ENCODE measurements around the gene HCN1. TPM values are rescaled to one million over a fixed set of nuclear protein-coding genes. Genes with fewer than 3 reads are reported as not detected.
"Not testable (repeated sequence)": the region's sequence is repeated elsewhere in the genome, so short reads cannot be mapped to it uniquely, and the experiment has no call there.

The HCN1 gene
- polyA plus RNA-seq, 3 donors, result 0.01 to 0.04 (median 0.04) TPM

DNA sequence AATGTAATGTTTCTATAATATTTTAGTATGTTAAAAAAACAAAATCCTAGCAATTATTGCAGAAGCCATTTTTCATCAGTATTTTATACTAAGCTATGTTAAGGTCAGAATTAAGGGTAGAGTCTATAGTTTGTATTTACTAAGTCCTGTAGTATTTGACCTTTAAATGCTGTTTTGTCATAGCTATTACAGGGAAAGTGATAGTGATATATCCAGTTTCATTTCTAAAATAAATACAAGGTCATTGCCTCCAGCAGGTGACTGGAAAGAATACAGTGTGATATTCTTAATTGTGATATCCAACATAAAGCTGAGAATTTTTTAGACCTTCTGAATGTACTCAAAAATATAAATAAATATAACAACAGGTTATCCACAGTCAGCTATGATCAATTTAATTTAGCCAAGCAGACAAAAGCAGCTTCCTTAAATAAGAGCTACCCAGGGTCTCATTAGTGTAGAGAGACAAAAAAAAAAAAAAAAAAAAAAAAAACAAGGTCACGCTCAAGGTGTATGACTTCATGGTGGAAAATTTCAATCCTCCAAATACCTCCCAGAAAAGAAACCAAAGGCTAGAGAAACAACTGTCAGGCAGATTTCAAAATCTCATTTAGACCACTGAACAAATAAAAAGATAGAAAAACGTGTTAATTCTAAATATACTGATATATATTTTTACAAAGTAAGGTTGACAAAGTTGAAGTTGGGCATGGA lies 278.7 kb downstream of the HCN1 start:
- no peak for DNase-seq

GRCh38 chr5:45414620-45415573 lies 281.3 kb downstream of the HCN1 start:
- DNase-seq, result no peak

DNA sequence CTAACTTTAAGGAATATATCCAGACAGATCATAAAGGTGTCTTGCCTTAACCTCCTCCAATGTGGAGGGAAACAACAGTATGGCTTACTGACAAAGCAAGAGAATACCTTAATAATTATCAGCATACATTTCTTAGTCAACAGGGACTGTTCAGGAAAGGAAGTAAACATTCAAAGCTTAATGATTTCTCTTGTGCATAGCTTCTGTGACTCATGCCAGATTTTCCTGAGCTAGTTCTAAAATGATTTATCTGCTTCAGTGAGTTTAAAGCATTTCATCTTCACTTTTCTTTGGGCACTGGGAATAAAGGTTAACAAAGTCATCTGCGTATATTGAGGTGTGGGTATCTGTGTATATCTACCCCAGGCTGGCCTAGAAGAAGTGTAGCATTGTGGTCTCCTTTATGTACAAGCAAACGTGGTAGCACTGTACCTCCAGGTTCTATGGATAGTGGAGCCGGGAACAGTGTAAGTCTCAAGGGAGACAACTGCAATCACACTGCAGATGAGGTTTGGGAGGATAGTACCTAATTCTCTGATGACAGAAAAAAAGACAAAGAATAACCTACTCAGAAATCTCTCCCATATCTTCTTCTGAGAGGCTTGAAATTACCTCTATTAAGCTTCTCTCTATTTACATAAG lies 284.1 kb downstream of the HCN1 start:
- DNase-seq, result no peak

DNA sequence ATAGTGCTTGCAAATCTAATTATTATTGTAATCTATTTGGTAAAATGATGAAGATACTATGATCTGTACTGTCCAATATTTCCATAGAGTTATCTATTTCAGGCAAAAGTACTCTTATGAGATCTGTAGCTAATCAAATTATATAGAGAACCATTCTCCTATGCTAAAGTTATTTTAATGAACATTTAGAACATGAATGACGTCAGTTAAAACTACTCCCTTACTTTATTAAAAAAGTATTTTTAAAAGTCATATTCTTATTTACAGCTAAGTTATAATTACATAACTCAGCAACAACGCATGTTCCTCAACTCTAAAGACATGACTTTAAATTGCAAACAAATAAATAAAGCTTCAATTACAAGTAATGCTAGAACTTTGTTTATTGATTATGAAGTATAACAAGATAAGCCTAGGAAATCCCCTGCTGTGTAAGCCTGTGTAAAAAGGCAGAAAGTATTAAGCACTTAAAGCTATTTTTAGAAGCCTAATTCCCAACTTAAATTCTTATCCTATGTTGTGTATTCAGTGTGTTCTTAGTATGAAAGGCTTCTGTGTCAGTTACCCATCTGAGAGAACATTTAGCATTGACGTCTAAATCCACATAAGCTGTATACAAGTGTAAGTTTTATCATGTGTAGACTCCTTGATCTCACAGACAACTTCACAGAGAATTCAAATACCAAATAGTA lies 285.7 kb downstream of the HCN1 start:
- DNase-seq, result no peak

DNA sequence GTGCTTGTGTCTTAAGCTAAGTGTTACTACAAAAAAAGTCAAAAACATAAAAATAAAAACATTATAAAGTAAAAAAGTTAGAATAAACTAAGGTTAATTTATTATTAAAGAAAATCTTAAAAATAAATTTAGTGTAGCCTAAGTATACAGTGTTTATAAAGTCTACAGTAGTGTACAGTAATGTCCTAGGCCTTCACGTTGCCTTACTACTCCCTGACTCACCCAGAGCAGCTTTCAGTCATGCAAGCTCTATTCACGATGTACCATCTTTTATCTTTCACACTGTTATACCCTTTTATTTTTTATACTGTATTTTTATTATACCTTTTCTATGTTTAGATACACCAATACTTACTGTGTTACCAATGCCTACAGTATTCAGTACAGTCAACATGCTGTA lies 288.1 kb downstream of the HCN1 start:
- DNase-seq, result no peak

DNA sequence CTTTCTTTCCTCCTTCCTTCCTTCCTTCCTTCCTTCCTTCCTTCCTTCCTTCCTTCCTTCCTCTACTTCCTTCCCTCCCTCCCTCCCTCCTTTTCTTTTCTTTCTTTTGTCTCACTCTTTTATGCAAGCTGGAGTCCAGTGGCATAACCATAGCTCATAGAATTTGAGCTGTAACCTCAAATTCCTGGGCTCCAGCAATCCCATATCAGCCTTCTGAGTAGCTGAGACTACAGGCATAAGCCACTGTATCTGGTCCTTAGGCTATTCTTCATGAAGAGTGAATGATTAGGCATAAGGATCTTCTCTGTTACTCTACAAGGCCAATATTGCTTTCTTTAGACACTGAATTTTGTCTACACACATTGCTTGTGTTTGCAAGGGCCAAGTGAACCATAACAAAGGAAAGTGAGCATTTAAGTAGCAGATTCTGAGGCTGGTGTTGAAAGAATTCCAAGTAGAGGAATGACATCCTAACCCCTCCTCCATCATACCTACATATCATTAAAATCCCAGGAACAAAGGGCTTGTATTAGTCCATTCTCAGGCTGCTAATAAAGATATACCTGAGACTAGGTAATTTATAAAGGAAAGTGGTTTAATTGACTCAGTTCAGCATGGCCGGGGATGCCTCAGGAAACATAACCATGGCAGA lies 293.2 kb downstream of the HCN1 start:
- no peak for DNase-seq

- DNase-seq, result no peak
Observed at GRCh38 chr5:45399041-45399440, 297.1 kb downstream of the HCN1 start.

DNA sequence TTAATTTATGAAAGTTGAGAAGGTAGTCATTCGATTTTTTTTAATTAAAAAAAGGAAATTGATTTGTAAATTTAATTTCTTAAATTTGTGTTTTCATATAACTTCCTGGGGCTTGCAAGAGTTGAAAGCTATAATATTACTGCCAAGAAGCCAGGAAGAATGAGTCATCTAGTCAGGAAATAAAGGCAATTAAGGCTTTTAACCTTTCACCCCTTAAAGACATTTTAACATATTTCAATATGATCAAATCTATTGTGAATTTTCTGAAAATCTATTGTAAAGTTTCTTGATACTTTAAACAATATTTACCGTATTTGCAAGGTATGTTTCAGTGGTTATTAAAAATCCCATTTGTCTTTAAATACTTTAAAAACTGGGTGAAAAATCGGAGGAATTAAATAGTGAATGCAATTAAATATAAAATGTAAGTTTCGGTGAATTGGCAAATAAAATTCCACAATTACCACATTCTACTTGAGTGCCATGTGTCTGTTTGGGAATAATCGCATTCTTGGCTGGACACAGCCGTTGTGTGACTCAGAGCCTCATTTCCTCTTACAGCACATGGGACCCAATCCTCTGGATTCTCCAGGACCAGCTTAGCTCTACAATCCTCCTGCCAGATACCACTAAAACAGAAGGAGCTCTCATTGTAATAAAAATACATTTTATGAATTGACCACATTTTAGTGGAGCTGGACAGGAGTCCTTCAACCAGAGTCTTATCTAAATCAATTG lies 310.7 kb downstream of the HCN1 start:
- no peak for DNase-seq

DNA sequence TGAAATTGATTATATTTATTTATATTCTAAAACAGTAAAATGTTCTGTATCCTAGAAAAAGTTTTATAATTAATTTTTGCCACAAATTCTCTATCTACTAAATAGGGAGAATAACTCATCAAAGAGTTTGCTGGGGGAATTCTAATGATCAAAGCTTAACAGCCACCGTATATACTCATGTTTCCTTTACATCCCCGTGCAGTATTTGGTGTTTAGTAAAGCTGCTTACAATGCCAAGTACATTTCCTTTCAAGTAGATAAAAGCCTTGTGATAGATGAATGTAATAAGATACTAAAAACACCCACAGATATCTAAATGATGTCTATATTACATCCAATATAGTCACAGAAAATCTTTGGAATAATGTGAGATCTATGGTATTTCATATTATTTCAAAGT lies 312.2 kb downstream of the HCN1 start:
- no peak for DNase-seq

- DNase-seq, result no peak
Observed at GRCh38 chr5:45382583-45382982, 313.6 kb downstream of the HCN1 start.

GRCh38 chr5:45376417-45376816 lies 319.8 kb downstream of the HCN1 start:
- no peak for DNase-seq

GRCh38 chr5:45372629-45373028 lies 323.6 kb downstream of the HCN1 start:
- no peak for DNase-seq

- DNase-seq, result not testable (repeated sequence)
Observed at GRCh38 chr5:45371423-45371822, 324.8 kb downstream of the HCN1 start.

- DNase-seq, result no peak
Observed at GRCh38 chr5:45355189-45355992, 340.8 kb downstream of the HCN1 start.

GRCh38 chr5:45336464-45336863 lies 359.7 kb downstream of the HCN1 start:
- DNase-seq, result no peak

DNA sequence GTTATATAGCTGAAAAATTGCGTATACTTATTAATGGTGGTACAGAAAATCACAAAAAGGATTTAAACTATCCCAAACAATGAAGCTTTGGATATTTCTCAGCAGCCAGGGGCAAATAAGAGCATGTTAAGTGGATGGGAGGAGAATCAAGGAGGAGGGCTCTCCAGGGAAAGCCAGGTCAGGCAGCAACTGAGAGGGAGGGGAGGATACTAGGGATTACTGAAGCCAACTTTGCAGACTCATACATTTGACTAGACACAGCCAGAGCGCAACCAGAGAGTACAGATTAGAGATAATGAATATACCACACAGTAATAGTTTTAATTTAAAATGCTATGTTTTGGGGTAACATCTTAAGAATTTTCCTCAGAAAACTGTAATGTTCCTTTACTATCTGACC lies 360.2 kb downstream of the HCN1 start:
- no peak for DNase-seq

DNA sequence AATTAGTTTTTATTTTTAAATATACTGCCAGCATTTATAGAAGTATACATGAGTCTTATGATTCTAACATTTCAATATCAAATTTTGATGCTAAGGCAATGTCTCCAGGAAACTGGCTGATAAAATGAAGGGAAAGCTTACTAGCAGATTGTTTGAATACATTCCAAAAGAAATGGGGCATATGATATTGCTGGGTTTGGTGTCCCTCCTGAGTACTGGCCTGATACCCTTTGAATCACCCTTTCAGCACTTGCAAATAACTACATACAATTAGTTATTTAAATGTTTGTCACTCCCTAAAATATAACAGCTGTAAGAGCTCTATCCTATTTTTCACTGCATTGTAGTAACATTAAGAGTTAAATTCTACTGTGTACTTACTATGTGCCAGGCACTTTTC lies 360.8 kb downstream of the HCN1 start:
- DNase-seq, result no peak

- no peak for DNase-seq
Observed at GRCh38 chr5:45334939-45335338, 361.2 kb downstream of the HCN1 start.

DNA sequence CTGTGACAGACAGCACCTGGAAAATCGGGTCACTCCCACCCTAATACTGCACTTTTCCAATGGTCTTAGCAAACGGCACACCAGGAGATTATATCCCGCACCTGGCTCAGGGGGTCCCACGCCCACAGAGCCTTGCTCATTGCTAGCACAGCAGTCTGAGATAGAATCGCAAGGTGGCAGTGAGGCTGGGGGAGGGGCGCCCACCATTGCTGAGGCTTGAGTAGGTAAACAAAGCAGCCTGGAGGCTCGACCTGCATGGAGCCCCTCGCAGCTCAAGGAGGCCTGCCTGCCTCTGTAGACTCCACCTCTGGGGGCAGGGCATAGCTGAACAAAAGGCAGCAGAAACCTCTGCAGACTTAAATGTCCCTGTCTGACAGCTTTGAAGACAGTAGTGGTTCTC lies 383.6 kb downstream of the HCN1 start:
- not testable (repeated sequence) for DNase-seq

DNA sequence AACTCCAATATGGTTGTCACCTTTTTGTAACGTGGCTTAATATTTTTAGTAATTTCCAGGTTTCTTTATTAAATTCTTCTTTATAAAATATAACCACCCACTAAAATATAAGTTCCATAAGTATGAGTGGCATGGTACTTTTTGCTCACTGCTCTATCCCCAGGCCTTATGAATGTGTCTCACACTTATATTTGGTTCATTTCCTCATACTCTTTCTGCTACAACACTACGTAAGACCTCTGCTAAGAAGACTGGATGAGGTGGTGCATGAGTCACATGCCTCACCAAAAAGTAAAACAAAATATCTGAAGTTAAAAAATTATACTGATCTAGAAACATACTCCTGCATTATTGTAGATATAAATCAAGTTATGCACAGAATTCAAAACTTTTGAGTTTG lies 400.9 kb downstream of the HCN1 start:
- no peak for DNase-seq

All from renal pelvis (tissue), 4 donors.